Left hindlimb (tissue), 1 donor: ENCODE measurements around the gene FBXO30.

ENCODE experiments used
- DNase-seq: peaks from one replicate; pipeline ENCODE4 v3.0.0-alpha.2; 2018

FBXO30 gene, protein sequence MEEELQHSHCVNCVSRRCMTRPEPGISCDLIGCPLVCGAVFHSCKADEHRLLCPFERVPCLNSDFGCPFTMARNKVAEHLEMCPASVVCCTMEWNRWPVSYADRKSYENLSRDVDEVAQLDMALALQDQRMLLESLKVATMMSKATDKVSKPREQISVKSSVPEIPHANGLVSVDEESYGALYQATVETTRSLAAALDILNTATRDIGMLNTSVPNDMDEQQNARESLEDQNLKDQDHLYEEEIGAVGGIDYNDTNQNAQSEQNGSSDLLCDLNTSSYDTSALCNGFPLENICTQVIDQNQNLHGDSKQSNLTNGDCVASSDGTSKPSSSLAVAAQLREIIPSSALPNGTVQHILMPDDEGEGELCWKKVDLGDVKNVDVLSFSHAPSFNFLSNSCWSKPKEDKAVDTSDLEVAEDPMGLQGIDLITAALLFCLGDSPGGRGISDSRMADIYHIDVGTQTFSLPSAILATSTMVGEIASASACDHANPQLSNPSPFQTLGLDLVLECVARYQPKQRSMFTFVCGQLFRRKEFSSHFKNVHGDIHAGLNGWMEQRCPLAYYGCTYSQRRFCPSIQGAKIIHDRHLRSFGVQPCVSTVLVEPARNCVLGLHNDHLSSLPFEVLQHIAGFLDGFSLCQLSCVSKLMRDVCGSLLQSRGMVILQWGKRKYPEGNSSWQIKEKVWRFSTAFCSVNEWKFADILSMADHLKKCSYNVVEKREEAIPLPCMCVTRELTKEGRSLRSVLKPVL

GRCh38 chr6:145814501-145815308 is at the start of gene FBXO30:
FBXO30 (minus strand) TSS chr6:145814795; CDS start chr6:145806405, 8,390 bp downstream.
- DNase-seq, result peak; percentile 96

DNA sequence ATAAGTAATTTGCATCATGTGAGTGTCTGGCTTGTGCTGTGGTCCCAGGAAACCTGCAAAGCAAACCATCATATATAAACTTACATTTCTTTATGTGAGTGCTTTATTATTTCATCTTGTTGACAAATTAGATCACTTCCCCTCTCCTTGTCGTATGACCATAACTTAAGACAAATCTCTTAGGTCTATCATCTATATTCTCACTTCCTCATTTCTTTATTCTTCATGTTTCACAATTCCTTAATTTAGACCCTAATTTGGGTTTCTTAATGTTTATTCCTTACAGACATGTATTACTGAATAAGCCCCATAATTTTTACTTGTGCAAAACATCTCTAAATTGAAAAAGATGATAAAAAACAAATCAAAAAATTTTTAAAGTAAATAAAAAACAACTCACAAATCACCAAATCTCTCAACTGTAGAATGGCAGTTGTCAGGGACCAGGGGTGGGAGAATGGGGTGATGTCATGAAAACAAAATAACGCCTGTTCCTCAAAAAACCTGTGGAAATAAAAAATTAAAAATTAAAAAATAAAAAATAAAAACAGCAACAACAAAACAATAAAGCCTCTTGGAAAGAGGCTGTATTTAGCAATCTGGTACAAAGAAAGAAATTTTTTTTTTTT is 49.5 kb upstream of the FBXO30 start:
- no peak for DNase-seq

DNA sequence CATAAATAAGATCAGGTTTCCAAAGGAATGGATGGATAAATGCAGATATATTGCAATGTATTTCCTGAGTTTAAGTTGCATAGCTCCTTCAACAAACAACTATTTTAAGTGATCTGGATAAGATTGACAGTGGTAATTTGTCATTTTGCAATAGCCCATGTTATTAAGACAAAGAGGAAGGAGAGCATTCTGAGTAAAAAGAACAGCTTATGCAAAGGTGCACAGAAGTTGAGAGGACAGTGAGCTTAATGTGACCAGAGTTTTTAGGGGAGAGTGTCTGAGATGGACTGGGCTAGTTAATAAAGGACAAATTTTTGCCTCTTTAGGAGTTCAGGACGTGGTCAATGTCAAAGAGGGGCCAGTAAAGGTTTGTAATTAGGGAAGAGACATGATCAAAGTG is 48.8 kb upstream of the FBXO30 start:
- no peak for DNase-seq

GRCh38 chr6:145860562-145860961 is 46.0 kb upstream of the FBXO30 start:
- no peak for DNase-seq

GRCh38 chr6:145850671-145851070 is 36.1 kb upstream of the FBXO30 start:
- no peak for DNase-seq

GRCh38 chr6:145848541-145848940 is 33.9 kb upstream of the FBXO30 start:
- no peak for DNase-seq

DNA sequence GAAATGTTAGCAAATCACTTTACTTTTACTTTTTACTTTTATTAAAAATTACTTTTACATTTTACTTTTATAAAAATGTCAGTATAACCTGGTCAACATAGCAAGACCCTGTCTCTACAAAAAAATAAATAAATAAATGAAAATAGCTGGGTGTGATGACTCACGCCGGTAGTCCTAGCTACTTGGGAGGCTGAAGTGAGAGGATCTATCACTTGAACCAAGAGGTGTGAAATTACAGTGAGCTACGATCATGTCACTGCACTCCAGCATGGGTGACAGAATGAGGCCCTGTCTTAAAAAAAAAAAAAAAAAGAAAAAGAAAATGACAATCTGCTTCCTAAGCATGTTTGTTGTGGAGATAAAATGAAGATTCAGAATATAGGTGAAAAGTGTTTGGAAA is 31.0 kb upstream of the FBXO30 start:
- no peak for DNase-seq

DNA sequence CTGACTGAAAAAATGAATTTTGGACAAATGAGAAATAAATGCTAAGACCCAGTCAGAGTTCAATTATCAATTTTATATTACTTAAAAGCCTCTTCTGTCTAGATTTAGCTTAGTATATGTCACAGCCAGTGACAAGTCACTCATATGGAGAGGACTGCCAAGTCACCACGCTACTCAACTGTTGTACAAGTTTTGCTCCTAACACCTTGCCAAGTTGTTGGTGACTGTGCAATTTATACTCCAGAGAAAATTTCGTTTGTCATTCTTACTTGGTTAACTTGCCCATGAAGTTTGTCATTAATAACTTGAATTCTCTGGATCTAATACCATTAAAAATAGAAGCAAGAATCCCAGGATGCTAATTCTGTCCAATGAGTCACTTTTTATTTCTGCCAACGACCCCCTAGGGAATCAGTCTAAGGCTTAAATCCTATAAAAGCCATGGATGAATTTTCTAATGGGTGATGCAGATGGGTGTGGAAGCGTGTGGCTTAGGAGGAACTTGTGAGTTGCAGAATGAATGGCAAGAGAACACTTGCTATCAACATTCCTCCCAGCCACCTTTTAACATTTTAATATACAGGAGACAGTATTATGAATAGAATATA is 30.4 kb upstream of the FBXO30 start:
- no peak for DNase-seq

DNA sequence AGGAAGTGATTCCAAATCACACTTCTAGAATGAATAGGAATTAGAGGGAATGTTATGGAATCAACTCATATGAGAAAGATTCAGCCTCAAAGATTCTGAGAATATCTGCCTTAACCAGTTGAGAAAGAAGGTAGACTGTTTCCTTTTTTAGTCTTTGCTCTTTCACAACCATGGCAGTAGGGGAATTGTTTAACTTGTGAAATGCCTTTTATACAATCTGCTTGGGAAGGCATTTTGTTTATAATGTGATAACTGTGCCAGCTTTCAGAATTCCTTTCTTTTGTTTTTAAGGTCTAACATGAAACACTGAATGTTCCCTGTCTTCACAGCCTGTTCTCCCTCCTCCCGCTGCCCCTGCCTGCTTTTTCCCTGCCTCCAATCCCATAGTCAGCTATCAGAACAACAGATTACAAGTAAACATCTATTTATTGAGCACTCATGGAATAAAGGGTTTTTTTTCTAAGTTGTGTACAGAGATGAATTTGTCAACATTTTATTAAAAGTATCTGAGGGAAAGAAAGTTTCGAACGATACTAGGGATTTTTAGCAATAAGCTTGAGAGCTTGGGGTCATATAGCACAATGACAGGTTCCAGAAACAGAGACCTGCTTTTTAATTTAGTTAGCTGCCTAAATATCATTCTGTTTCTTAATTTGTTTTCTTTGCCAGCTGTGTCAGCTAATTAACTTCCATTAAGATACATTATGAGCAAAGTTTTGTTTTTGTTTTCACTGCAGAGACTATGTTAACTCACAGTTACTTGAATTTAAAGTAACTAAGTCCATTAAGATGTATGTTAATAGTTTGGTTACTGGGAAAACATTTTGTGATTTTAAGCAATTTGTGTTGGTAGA is 28.3 kb upstream of the FBXO30 start:
- no peak for DNase-seq

- no peak for DNase-seq
These were observed 27.1 kb upstream of the FBXO30 start for GRCh38 chr6:145841668-145842067.

DNA sequence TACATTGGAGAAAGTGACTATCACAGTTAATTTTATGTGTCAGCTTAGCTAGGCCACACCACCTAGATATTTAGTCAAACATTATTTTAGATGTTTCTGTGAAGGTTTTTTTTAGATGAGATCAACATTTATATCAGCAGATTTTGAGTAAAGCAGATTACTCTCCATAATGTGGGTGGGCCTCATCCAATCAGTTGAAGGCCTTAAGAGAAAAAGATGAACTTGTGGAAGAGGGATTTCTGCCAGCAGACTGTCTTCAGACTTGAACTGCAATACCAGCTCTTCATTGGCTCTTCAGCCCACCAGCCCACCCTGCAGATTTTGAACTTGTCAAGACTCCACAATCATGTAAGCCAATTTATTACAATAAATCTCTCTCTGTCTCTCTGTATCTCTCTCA is 25.1 kb upstream of the FBXO30 start:
- no peak for DNase-seq

GRCh38 chr6:145838305-145838704 is 23.7 kb upstream of the FBXO30 start:
- no peak for DNase-seq

DNA sequence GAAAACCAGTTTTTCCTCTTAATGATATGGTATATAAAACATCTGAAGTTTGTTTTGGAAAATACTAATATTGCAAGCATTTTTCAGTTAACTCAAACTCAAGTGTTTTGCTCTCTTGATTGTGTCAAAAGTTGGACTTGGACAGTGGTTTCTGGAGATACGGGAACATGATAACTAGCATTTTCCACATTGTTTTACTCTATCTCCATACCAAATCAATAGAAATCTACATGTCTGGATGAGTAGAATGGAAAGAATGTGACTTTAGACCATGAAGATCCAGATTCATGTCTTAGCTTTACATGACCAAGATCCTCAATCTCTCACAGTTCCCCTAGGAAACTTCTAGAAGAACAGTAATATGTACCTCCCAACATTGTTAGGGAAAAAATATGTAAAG is 22.2 kb upstream of the FBXO30 start:
- DNase-seq, result no peak

GRCh38 chr6:145836170-145836569 is 21.6 kb upstream of the FBXO30 start:
- no peak for DNase-seq

DNA sequence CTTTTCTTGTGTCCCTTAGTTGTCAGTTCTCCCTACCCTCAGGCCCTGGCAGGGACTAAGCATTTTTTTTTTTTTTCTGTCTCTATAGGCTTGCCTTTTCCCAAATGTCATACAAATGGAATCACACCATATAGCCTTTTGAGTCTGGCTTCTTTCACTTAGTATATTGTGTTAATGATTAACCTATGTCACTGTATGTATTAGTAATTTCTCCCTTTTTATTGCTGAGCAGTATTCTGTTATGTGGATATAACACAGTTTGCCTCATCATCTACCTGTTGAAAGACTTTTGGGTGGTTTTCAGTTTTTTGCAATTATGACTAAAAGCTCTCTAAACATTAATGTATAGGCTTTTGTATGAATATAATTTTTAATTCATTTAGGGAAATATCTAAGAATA is 16.0 kb upstream of the FBXO30 start:
- no peak for DNase-seq

DNA sequence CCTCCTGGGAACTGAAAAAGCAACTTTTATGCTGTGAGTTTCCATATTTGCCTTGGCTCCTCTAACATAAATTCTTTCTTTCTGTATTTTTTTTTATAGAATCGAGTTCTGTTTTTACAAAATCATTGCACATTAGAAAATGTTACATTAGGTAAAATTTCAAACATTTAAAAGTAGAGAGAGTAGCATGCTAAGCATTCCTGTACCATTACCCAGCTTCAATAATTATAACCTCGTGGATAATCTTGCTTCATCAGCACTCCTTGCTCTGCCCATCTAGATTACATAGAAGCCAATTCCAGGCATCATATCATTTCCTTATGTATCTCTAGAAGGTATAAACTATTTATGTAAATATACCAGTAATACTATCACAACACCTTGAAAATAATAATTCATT is 15.4 kb upstream of the FBXO30 start:
- no peak for DNase-seq

GRCh38 chr6:145829102-145829501 is 14.5 kb upstream of the FBXO30 start:
- DNase-seq, result no peak

DNA sequence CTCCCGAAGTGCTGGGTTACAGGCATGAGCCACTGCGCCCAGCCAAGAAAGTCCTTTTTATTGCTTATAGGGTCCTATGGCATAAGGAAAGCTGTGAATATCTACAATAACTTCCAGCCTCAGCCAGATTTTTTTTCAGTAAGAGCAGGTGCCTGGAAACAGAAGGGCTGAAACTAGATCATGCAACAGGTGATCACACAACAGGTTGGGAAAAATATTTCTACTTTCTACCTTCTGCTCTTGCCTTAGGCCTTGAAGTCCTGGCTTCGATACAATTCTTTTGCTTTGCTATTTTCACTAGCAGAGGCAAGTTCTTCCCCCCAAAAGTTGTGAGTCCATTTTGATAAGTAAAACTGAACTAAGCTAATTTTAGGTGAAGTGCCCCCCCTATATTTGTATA is 9.7 kb upstream of the FBXO30 start:
- DNase-seq, result no peak

DNA sequence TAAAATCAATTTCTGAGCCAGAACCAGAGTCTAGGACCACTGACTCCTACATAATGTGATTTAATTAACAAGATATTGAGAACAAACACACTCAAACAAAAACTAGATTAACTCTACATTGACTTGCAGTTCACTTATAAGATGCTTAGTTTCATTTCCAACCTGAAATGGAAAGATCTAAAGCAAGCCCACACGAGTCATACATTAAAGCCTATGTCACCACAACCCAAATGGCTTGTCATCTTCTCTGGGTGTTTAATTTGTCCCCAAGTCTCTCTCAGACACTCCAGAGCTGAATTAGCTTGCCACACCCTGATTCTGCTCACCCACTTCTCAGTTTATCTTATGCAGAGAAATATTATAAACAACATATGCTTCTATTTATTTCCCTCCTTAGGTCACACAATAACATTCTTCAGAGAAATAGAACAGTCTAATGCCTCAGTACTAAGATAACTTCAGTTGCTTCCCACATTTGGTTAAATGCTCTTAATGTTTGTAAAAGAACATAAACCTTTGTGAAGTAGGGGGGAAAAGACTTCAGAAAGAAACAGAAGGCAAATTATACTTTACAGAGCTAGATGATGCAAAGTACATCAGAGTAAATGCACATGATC is 8.8 kb upstream of the FBXO30 start:
- DNase-seq, result no peak

GRCh38 chr6:145822456-145822855 is 7.9 kb upstream of the FBXO30 start:
- no peak for DNase-seq

GRCh38 chr6:145819994-145820393 is 5.4 kb upstream of the FBXO30 start:
- no peak for DNase-seq
